GM12873 (cell line): Measurements from ENCODE around the gene CRYGN.

Experiments used
- TF ChIP-seq, protein P1 (sequence below): IDR thresholded peaks from 2 replicates; pipeline ENCODE4 v1.5.1; 2012; ENCODE audit warnings: low read depth, mild to moderate bottlenecking, moderate library complexity, low read length, control low read depth; ENCODE audit not compliant: insufficient read depth; ENCODE audit errors: missing control alignments

The CRYGN gene

DNA sequence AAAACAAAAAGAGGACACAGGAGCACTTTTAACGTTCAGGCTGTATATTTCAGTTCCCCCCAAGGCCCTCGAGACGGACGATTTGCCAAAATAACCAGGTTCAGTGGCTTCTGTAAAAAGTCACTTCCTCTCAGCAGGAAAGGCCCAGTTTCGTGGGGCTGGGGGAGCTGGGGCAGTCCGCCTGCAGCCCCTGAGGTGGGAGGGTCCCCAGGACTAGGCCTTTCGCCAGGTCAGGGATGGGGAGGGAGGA, 58.9 kb downstream of the CRYGN start:
- TF ChIP-seq, protein P1, sequence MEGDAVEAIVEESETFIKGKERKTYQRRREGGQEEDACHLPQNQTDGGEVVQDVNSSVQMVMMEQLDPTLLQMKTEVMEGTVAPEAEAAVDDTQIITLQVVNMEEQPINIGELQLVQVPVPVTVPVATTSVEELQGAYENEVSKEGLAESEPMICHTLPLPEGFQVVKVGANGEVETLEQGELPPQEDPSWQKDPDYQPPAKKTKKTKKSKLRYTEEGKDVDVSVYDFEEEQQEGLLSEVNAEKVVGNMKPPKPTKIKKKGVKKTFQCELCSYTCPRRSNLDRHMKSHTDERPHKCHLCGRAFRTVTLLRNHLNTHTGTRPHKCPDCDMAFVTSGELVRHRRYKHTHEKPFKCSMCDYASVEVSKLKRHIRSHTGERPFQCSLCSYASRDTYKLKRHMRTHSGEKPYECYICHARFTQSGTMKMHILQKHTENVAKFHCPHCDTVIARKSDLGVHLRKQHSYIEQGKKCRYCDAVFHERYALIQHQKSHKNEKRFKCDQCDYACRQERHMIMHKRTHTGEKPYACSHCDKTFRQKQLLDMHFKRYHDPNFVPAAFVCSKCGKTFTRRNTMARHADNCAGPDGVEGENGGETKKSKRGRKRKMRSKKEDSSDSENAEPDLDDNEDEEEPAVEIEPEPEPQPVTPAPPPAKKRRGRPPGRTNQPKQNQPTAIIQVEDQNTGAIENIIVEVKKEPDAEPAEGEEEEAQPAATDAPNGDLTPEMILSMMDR = no peak

DNA sequence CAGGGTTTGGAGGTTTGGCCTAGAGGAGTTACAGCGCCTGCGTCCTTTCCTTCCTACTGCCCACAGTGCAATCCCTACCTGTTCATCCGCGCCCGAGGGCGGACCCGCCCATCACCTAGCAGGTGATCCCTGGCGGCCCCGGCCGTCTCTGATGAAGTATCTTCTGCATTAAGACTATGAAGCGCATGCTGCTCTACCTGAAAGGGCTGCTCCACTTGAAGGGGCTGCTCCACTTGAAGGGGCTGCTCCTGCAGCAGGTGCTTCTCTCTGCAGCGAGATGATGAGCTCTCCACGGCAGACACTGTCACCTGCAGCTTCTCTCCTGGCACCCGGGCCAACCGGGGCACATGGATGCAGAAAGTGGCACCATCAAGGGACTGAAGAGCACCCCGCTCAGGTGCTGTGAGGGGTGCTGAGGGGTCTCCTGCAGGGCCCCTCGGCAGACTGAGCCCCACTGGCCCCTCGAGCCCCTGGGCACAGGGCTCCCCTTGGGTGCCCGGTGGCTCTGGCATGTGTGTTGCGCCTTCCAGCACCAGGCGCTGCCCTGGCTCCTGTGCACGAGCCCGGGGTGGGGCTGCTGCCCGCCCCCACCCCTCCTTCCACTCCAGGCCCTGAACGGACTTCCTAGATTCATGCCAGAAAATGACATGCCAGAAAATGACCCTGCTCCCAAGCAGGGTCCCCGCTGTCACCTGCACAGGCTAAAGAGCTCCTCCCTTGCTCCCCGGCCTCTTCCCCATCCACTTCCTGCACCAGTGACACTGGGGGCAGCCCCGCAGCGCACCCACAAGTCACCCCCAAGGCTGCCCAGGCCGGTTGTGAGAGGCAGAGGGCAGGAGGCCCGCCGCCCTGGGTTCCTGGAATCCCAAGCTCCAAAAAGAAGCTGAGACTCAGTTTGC, 59.5 kb downstream of the CRYGN start:
- TF ChIP-seq, protein P1 = no peak

DNA sequence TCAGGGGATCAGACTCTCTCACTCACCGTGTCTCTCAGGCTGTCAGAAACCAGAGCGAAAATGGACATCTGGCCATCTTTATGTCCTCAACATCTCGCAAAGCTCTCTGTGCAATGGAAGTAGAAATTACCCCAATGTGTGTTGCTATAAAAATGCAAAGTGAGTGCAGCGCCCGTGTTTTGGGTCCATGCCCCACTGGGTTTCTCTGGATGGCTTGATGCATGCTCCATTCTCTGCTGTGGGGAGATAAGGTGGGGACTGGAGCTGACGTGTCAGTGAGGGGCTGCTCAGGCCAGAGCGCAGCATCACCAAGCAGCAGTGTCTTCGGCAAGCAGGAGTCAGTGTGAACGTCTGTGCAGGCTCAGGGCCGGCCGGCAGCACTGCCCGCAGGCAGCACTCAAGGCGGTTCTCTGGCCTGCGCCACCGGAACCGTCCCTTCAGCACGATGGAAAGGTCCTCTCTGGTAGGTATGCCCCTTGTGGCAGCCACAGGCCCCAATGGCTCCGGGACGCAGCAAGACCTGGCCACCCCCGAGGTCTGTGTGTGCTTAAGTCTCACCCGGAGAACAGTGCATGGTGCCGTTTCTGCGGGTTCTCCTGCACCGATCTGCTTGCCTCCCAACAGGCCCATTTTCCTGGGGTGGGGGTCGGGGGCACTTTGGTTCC, 60.3 kb downstream of the CRYGN start:
- TF ChIP-seq, protein P1 = no peak

DNA sequence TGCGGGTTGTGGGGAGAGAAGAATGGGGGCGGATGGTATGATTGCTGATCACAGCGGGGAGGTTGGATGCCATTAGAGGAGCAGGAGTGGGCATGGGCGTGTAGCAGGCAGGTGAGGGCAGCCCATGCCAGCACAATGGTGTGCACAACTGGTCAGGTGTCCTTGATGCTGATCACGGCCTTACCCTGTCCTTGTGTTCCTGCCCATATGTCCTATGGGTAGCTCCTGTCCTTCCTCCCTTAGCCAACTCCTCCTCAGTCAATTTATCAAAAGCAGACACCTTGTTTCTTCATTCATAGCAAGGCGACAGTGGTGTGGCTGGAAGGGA, 60.8 kb downstream of the CRYGN start:
- TF ChIP-seq, protein P1 = no peak
